Natural killer cell (primary cell): ENCODE measurements around the gene KCNJ16. TPM values are rescaled to one million over a fixed set of nuclear protein-coding genes. Genes with fewer than 3 reads are reported as not detected.

Source experiments
- ATAC-seq, 3 donors: fragments of 150-1000 bp in 2 of 3; fragments of 200-7000 bp in 1 of 3; cut with Tn5 transposase; 1 replicate in 1 of 3; 2 replicates in 2 of 3; pipeline ENCODE4 v1.10.0; 2021; ENCODE audit warnings: mild to moderate bottlenecking in 2 of 3, moderate library complexity in 2 of 3
- DNase-seq, 2 donors: peaks; one replicate each; pipeline versions ENCODE4 v3.0.0 to v3.0.0-alpha.2; 2013 to 2021; ENCODE audit warnings: mixed read lengths in 1 of 2
- H3K27ac ChIP-seq: one replicate; pipeline ENCODE4 v1.5.1; 2013; ENCODE audit warnings: mild to moderate bottlenecking, low read length
- H3K27me3 ChIP-seq: one replicate; pipeline ENCODE4 v1.6.1; 2013; ENCODE audit warnings: low read length; ENCODE audit not compliant: control insufficient read depth, insufficient read depth
- H3K36me3 ChIP-seq: one replicate; pipeline ENCODE4 v1.6.1; 2013; ENCODE audit warnings: low read length; ENCODE audit not compliant: control insufficient read depth, insufficient read depth
- H3K4me1 ChIP-seq: one replicate; pipeline ENCODE4 v1.6.1; 2013; ENCODE audit warnings: low read length; ENCODE audit not compliant: control insufficient read depth, insufficient read depth
- H3K4me3 ChIP-seq: one replicate; pipeline ENCODE4 v1.5.1; 2013; ENCODE audit warnings: low read length
- H3K9me3 ChIP-seq: one replicate; pipeline ENCODE4 v1.6.1; 2013; ENCODE audit warnings: low read length; ENCODE audit not compliant: control insufficient read depth, insufficient read depth
- H3K27ac Mint-ChIP-seq, 2 donors: one replicate each; pipeline ENCODE4 v1.8.0; 2022; ENCODE audit warnings: mild to moderate bottlenecking in 2 of 2, mixed read lengths in 2 of 2, moderate library complexity in 1 of 2
- H3K27me3 Mint-ChIP-seq, 2 donors: one replicate each; pipeline ENCODE4 v1.8.0; 2022; ENCODE audit warnings: low read depth in 2 of 2, mixed read lengths in 2 of 2
- H3K36me3 Mint-ChIP-seq: one replicate; pipeline ENCODE4 v1.8.0; 2022; ENCODE audit warnings: mixed read lengths
- H3K4me1 Mint-ChIP-seq, 2 donors: one replicate each; pipeline ENCODE4 v1.8.0; 2022; ENCODE audit warnings: mixed read lengths in 2 of 2
- H3K4me3 Mint-ChIP-seq: one replicate; pipeline ENCODE4 v1.8.0; 2022; ENCODE audit warnings: mild to moderate bottlenecking, moderate library complexity, mixed read lengths
- H3K9me3 Mint-ChIP-seq, 2 donors: one replicate each; pipeline ENCODE4 v1.8.0; 2022; ENCODE audit warnings: mixed read lengths in 2 of 2
- CTCF ChIP-seq: fragments of 200-600 bp; IDR thresholded peaks from one replicate; pipeline ENCODE4 v1.8.0; 2022; ENCODE audit warnings: antibody characterized with exemption
- WGBS: methylation state at CpG from one replicate; pipeline ENCODE4 v1.1.7; 2013; ENCODE audit warnings: missing lambda C conversion rate; ENCODE audit not compliant: insufficient coverage; 5-methylcytosine and 5-hydroxymethylcytosine counted together
- intact Hi-C: fragments of 100-400 bp; cut with micrococcal nuclease; formaldehyde crosslinking; loops from one replicate; pipeline ENCODE4 v1.14.2; 2022
- total RNA-seq, 4 donors: library from RNA; stranded (reverse); fragments of 120-200 nt in 1 of 4; gene quantifications; one replicate each; pipeline versions ENCODE4 v1.2.3 to v1.2.4, GENCODE V29; 2013 to 2022

KCNJ16 gene
- total RNA-seq, 3 donors from 2014 or later (not counting 1 experiment from before 2014, with no cell fraction given), result not detected

- H3K36me3 ChIP-seq, result no peaks in the 10 kb centered on the region
These were observed 106.4 kb downstream of the KCNJ16 start for GRCh38 chr17:70181376-70181775.

GRCh38 chr17:70181866-70182265 lies 106.8 kb downstream of the KCNJ16 start:
- Histone ChIP-seq H3K4me1 (no peaks in the 10 kb centered on the region), H3K27me3 (no peaks in the 10 kb centered on the region), H3K4me3 (no peak overlapping the region), H3K36me3 (no peaks in the 10 kb centered on the region), H3K9me3 (no peaks in the 10 kb centered on the region), H3K27ac (no peak overlapping the region)
- ATAC-seq (no peak), DNase-seq (no peak)
- TF ChIP-seq CTCF, result no peak
- intact Hi-C loops, result no loop called here
- peaks cover 0 to 6% of the 10 kb centered on the region in 2 donors for H3K27me3 Mint-ChIP-seq
- no peaks in the 10 kb centered on the region for H3K36me3 Mint-ChIP-seq
- H3K9me3 Mint-ChIP-seq, result peaks cover 0 to 2% of the 10 kb centered on the region in 2 donors
- no peak overlapping the region for H3K27ac Mint-ChIP-seq
- 89% methylated on average over 3 of the region's 3 CpGs for WGBS
- no peaks in the 10 kb centered on the region for H3K4me1 Mint-ChIP-seq
- no peak overlapping the region for H3K4me3 Mint-ChIP-seq

More at GRCh38 chr17:70181376-70181775, 106.4 kb downstream of the KCNJ16 start:
- Mint-ChIP-seq H3K27me3 (peaks cover 0 to 6% of the 10 kb centered on the region in 2 donors), H3K36me3 (no peaks in the 10 kb centered on the region), H3K27ac (no peak overlapping the region), H3K9me3 (peaks cover 0 to 2% of the 10 kb centered on the region in 2 donors), H3K4me3 (no peak overlapping the region), H3K4me1 (no peaks in the 10 kb centered on the region)
- Histone ChIP-seq H3K9me3 (no peaks in the 10 kb centered on the region), H3K27ac (no peak overlapping the region), H3K4me1 (no peaks in the 10 kb centered on the region), H3K4me3 (no peak overlapping the region), H3K27me3 (no peaks in the 10 kb centered on the region)
- WGBS, result 63% methylated on average over 3 of the region's 5 CpGs
- intact Hi-C loops, result no loop called here
- DNase-seq (no peak), ATAC-seq (no peak)
- TF ChIP-seq CTCF, result no peak

DNA sequence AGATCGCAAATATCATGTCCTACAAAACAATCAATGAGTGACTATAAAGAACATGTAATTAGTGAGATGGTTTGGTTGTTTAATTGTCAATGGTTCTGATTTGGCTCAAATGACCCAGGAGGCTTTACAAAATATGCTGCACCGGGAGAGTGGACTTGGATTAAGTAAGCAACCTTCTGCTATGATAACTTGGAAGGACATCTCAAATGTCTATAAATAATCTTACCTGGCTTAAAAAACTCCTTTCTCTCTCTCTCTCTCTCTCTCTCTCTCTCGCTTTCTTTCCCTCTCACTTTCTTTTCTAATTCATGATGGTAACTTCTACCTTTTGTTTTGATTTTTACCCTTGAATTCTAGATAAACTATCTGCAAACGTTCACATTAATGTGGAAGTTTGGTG lies 108.5 kb downstream of the KCNJ16 start:
- no peak overlapping the region for H3K27ac ChIP-seq
- no peaks in the 10 kb centered on the region for H3K27me3 ChIP-seq
- no peak overlapping the region for H3K4me3 Mint-ChIP-seq
- H3K27ac Mint-ChIP-seq, result no peak overlapping the region
- no peaks in the 10 kb centered on the region for H3K36me3 ChIP-seq
- intact Hi-C loops, result no loop called here
- H3K36me3 Mint-ChIP-seq, result no peaks in the 10 kb centered on the region
- no peaks in the 10 kb centered on the region for H3K4me1 ChIP-seq
- H3K9me3 ChIP-seq, result no peaks in the 10 kb centered on the region
- H3K4me1 Mint-ChIP-seq, result no peaks in the 10 kb centered on the region
- peaks cover 0 to 4% of the 10 kb centered on the region in 2 donors for H3K9me3 Mint-ChIP-seq
- H3K4me3 ChIP-seq, result no peak overlapping the region
- no peaks in the 10 kb centered on the region for H3K27me3 Mint-ChIP-seq
- DNase-seq (no peak), ATAC-seq (no peak)
- TF ChIP-seq CTCF, result no peak
- WGBS, result 76% methylated on average over 2 of the region's 4 CpGs

GRCh38 chr17:70184207-70184606 lies 109.2 kb downstream of the KCNJ16 start:
- H3K4me1 Mint-ChIP-seq, result no peaks in the 10 kb centered on the region

More at GRCh38 chr17:70184207-70184606, 109.2 kb downstream of the KCNJ16 start:
- H3K27me3 Mint-ChIP-seq, result no peaks in the 10 kb centered on the region
- DNase-seq (no peak), ATAC-seq (no peak)
- H3K4me3 Mint-ChIP-seq, result no peak overlapping the region
- H3K27ac ChIP-seq, result no peak overlapping the region
- no peaks in the 10 kb centered on the region for H3K36me3 Mint-ChIP-seq
- no peaks in the 10 kb centered on the region for H3K9me3 ChIP-seq
- H3K9me3 Mint-ChIP-seq, result peaks cover 0 to 5% of the 10 kb centered on the region in 2 donors
- intact Hi-C loops, result no loop called here
- H3K27ac Mint-ChIP-seq, result no peak overlapping the region
- no peaks in the 10 kb centered on the region for H3K4me1 ChIP-seq
- no peaks in the 10 kb centered on the region for H3K36me3 ChIP-seq
- H3K4me3 ChIP-seq, result no peak overlapping the region
- no peak for TF ChIP-seq CTCF
- no peaks in the 10 kb centered on the region for H3K27me3 ChIP-seq
